GM19035 (cell line): Measurements from ENCODE around the gene SP8.

Experiments used
- ATAC-seq: cut with Tn5 transposase; IDR thresholded peaks from one replicate; pipeline ENCODE4 v1.9.1; 2021; ENCODE audit not compliant: unreplicated experiment

SP8 gene

DNA sequence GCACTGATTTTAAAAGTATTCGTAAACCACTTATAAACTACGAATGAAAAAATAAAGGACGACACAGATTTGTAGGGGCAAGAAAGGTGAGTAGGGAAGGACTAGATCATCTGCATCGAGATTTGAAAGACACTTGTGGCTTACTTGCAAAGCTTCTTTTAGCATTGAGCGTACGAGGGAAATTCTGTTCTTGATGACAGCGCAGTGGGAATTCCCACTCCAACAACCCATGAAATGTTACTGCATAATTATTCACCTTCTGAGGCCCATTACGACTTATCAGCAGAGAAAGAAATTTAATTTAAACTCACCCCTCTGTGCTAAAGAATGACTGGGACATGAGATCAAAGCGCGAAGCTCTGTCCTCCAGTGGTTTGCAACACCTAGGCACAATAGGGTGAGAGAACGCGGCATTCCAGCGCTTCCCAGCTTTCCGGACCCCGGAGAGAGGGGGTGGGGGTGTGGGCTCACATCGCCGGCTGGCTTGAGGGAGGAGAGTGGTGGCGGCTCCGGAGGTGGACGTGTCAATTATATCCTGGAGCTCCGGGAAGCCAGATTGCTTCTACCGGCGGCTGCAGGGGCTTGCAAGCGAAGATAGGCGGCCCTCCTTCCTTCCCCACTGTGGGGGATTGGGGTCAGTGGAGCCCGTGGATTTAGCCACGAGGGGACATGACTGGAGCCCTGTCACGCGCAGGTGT is 10.3 kb downstream of the SP8 start:
- ATAC-seq, result no peak

GRCh38 chr7:20754001-20754400 is 32.7 kb downstream of the SP8 start:
- ATAC-seq, result no peak

- ATAC-seq, result no peak
These were observed 36.8 kb downstream of the SP8 start for GRCh38 chr7:20749906-20750305.

GRCh38 chr7:20748853-20749252 is 37.8 kb downstream of the SP8 start:
- no peak for ATAC-seq

DNA sequence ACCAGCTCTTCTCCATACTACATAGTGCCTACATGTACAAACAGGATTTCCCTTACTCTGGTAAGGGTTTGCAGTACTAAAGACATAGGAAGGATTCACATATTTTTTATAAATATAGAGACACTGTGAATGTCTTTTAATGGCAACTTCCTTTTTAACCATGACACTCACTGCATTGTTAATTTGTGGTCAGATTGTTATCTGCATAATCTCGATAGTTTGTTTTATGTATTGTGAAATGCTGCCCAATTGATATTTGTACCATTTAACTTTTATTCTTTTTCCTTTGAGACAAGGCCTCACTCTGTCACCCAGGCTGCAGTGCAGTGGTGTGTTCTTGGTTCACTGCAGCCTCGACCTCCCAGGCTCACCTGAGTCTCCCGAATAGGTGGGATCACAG is 39.7 kb downstream of the SP8 start:
- ATAC-seq, result no peak

- no peak for ATAC-seq
These were observed 41.0 kb downstream of the SP8 start for GRCh38 chr7:20745702-20746101.

DNA sequence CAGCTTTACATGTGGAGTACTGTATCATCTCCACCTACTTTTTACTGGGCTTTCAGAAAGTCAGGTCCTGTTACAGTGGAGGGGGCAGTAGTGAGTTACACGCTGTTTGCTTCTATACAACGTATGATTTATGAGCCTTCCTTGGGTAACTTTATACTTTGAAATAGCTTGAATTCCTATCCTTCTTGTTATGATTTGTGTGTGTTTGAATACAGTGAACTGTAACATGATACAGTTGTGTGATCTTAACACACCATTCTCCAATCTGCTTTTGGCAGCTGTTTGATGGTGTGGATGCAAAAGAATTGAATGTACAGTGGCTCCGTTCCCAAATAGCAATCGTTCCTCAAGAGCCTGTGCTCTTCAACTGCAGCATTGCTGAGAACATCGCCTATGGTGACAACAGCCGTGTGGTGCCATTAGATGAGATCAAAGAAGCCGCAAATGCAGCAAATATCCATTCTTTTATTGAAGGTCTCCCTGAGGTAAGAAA is 41.7 kb downstream of the SP8 start:
- ATAC-seq, result no peak

GRCh38 chr7:20742913-20743312 is 43.8 kb downstream of the SP8 start:
- no peak for ATAC-seq

- ATAC-seq, result no peak
These were observed 44.9 kb downstream of the SP8 start for GRCh38 chr7:20741801-20742200.

GRCh38 chr7:20738518-20739481 is 47.9 kb downstream of the SP8 start:
- ATAC-seq, result no peak

DNA sequence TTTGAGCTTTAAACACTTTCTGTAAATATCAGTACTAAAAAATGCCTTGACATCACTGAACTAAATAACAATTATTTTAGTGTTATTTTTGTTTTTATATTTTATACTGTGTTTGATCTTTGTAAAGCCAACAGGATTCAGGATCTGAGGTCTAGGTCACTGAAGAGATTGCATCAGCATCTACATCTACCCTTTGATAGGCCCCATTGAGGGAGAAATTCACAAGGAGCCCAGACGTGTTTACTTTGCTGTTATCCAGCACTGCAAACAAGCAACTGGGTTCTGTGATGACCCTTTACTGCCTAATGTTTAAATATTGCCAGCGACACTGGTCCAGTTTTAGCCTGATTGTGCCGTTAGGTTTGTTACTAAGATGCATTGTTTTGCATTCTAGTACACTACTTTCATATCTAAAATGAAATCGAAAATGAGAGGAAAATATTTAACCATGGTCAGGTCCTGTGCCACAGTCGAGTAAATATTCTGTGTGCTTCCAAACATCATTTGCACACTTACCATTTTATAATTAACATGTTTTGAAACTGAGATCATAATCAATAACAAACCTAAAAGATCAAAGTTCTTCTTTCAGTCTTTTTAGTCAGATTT is 48.7 kb downstream of the SP8 start:
- peak; percentile 63 for ATAC-seq

GRCh38 chr7:20735346-20736065 is 51.2 kb downstream of the SP8 start:
- no peak for ATAC-seq
